ENCODE results near the gene FYN.

DNA sequence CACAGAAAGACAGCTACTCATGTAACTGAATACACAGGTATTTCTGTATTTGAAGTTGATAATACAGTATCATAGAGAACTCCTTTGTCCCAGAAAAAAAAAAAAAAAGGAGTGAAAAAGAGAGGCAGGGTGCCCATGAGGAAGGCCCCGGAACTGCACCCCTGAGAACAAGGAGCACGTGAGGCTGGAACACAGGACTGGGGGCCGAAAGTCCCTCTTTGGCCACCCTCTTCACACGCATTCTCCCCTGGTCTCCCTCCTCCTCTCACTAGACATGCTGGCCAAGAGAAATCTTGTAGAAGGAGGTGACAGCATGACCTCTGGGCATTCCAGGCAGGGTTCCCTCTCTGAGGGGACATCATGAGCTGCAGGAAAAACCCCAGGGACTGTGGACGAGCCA lies 204.8 kb downstream of the FYN start:
- TF ChIP-seq CTCF (tag by site-specific recombination; IDR thresholded peaks at IDR 0.05) (no peak), TCF7L2 (IDR thresholded peaks at IDR 0.05; ENCODE audit: borderline replicate concordance, low read depth, low read length) (no peak)

All from HEK293 (cell line).